Mesenteric fat pad (tissue), 1 donor: ENCODE results near the gene ZBTB49. TPM values are rescaled to one million over a fixed set of nuclear protein-coding genes. Genes with fewer than 3 reads are reported as not detected.
"Not testable (repeated sequence)": the region's sequence is repeated elsewhere in the genome, so short reads cannot be mapped to it uniquely, and the experiment has no call there.

Source experiments
- DNase-seq: peaks from one replicate; pipeline ENCODE4 v3.0.0-alpha.2; 2020; ENCODE audit warnings: low spot score
- long read RNA-seq: library from polyadenylated mRNA; unstranded; transcript quantifications from one replicate; pipeline ENCODE4 v2.0.0, GENCODE V29; 2020
- total RNA-seq: library from RNA; stranded (reverse); fragmentation: NEBNext Ultra II Directional; extraction: Animal tissue kit (Norgen Biotek cat#: 25700); gene quantifications from one replicate; pipeline ENCODE4 v1.2.1, GENCODE V29; 2021
- donor health status: DM: yes; HTN: yes; CAD: no.

ZBTB49 gene, protein sequence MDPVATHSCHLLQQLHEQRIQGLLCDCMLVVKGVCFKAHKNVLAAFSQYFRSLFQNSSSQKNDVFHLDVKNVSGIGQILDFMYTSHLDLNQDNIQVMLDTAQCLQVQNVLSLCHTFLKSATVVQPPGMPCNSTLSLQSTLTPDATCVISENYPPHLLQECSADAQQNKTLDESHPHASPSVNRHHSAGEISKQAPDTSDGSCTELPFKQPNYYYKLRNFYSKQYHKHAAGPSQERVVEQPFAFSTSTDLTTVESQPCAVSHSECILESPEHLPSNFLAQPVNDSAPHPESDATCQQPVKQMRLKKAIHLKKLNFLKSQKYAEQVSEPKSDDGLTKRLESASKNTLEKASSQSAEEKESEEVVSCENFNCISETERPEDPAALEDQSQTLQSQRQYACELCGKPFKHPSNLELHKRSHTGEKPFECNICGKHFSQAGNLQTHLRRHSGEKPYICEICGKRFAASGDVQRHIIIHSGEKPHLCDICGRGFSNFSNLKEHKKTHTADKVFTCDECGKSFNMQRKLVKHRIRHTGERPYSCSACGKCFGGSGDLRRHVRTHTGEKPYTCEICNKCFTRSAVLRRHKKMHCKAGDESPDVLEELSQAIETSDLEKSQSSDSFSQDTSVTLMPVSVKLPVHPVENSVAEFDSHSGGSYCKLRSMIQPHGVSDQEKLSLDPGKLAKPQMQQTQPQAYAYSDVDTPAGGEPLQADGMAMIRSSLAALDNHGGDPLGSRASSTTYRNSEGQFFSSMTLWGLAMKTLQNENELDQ
- 3.8 TPM for total RNA-seq
- long read RNA-seq, partial matches to known transcripts: 3 of 12 reads
- long read RNA-seq, other reads (novel, unspliced or antisense): 6 of 12 reads

DNA sequence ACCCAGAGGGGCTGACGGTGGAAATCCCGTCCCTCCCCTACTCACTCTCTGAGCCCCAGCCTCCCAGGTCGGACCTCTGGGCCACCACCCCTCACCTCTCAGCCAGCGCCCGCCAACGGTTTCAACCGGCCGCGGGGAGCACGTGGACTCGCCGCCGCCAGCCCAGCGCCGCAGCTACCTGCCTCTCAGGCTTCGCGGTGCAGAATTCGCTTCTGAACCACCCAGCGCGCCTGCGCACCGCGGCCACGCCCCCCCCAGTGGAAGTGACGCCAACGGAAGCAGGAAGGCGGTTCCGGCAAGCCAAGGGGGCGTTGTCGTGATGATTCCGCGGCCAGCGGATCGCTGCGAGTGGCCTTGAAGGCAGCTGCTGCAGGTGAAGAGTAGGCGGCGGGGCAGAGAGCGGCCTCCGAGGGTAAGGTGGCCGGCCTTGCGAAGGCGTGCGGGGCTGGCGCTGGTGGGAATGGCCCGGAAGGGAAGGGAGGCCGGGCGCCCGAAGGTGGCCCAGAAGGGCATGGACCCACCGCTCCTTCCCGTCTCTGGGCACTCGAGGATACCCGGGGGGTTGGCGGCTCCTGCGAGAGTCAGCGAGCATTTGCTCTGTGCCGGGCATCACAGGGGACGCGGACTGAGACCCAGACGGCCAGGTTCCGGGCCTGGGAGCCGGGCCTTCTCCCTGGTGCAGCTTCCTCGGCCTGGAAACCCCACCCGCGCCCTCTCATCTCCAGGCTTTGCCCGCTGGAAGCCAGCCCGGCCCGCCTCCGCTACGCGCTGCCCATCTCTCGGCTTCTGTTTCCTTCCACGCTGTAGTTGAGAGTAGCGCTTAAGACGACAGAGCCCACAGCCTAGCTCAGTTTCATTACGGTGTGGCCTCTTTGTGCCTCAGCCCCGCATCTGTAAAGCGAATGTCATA is at the start of gene ZBTB49, which contains the start of gene LYAR:
TSS of gene ZBTB49 (plus strand) at position 311 of the 910 bp plus-strand sequence. CDS start 9,695 bp downstream, outside the sequence.
TSS of gene LYAR (minus strand) at position 214 of the 910 bp plus-strand sequence. CDS start 6,412 bp downstream, outside the sequence.
- peak; percentile 98 for DNase-seq

DNA sequence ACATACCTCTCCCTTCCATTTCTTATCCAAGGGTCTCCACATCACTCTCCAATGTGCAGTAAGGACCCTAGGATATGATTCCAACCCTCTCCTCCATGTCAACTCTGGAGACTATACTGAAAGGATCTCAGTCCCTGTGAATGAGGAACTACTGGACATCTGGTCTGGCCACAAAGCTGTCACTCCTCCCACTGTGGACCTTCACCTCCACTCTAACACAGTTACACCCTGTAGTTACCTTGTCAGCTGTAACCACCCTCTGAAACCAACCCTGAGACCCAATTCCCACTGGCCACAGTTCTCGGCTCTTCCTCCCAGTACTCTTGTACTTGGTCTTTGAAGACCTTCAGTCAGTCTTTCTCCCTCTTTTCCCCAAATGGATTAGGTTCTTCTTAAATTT is 44.9 kb upstream of the ZBTB49 start:
- no peak for DNase-seq

DNA sequence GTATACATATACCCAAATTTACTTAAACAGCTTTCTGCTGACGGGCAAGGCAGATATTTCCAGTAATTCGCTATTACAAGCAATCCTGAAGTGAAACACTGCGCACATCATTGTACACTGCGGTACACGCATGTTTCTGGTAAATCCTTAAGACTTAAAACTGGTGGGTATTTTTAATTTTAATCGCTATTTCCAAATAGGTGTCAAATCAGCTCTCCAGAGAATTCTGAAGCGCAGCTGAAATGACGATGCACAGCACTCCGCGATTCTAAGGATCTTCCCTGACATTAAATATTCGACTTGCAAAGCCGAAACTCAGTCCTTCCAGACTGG is 42.4 kb upstream of the ZBTB49 start:
- DNase-seq: no peak

DNA sequence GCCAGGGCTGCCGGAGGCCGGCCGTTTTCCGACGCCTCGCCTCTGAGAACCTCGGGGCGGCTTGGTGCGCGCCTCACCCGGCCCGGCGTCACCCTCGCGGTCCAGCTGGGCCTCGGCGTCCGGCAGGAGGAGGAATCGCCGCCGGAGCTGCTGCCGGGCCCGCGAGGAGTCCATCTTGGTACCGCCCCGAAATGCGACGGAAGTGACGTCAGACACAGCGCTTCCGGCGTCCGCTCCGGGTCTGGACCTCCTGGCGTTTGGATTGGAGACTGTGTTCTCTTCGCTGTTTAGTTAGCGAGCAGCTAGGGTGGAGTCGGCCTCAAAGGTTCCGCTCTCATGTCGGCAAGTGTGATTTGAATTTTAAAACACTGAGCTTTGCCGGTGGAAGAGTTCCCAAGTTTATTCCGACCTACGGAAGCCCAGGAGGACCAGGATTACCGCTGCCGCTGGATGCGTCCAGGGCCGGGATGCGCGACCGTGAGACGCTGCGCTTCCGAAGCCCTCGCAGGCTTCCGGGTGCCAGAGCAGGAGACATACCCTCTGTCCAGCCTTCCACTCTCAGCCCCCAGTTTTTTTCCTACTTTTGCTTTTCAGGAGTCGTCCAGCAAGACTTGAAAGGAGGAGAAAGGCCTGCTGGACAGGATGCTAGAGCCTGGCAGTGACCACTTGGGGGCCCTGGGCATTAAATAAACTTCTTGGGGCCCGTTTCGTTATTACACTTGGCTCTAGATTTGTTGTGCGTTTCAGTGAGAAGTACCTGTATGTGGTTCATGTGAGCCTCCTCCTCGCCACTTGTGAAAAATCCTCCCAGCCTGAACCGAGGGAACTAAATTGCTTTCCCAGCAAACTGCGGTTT is 41.8 kb upstream of the ZBTB49 start, which contains the start of gene TMEM128:
TSS of gene TMEM128 (minus strand) at position 195 of the 856 bp plus-strand sequence. CDS start at position 174, 21 bp downstream.
- DNase-seq: peak; percentile 97

DNA sequence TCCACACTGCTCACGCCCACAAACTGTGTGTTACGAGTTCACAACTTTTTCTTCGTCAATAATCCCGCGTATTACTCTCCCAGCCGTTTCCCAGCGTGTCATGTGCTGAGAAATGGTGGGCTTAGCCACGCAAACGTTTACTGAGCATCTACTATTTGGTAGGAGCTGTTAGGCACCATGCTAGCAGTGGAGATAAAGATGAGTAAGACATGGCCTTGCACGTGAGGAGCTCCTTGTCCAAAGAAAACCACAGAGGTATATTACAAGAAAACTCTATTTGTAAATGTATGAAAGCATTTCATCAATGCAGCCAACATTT is 41.2 kb upstream of the ZBTB49 start:
- DNase-seq: peak; percentile 64

DNA sequence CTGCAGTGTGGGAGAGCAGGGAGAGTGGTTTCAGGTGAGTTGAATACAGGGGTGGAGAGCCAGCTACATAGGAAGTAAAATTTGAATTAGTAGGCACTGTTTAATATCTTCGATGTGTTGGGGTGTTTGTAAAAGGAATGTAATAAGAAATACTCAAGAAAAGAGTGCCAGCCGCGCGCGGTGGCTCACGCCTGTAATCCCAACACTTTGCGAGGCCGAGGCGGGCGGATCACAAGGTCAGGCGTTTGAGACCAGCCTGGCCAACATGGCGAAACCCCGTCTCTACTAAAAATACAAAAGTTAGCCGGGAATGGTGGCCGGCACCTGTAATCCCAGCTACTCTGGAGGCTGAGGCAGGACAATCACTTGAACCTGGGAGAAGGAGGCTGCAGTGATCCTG is 40.7 kb upstream of the ZBTB49 start:
- peak; percentile 22 for DNase-seq

DNA sequence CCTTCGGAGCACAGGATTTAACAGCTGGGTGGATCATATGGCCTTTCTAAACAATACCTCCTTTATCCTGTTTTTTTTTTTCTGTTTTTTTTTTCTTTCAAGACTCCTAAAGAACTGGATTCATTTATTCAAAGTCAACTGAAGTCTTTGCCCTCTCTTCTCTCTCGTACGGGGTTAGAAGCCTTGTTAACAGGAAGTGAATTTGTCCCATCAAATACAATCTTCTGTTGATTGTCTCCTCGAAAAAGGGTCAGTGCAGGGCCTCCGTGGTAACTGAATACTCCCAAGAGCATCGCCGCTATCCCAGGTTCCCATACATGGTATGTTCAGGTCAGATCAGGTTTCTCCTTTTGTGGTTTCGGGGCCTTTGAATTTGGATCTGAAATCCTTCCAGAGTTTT is 40.2 kb upstream of the ZBTB49 start:
- DNase-seq: no peak

DNA sequence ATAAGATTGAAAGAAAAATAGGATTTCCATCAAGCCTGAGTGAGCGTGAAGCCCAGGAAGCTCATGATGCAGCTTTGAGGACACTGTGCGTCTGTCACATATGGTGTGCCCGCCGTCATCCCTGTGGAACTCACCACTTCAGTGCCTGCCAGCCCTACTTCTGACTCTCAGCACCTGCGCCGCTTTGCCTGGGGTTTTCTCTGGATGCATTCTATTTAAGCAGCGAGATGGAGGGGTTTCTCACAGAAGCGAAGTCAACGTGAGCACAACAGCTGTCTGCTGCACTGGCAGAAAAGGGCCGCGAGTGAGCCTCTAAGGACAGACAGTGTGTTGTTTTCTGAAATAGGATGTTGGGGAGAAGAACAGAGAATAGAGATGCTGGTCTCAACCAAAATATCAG is 35.9 kb upstream of the ZBTB49 start:
- DNase-seq: no peak

DNA sequence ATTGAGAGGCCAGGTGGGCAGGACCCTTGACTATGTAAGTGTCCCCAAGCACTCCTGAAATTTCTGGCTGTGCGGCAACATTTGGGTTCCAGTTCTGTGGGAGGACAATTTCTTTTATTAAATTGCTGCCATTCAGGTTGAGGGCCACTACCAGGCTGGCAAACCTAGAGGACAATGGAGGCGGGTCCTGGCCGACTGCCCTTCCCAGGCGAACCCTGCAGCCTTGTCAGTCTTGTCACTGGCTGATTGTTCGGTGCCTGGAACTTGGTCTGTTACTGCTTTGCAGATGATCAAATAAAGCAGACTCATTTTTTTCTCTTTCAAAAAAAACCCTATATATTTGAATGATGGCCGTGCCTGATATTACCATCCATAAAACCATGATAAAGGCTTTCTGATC is 35.4 kb upstream of the ZBTB49 start:
- DNase-seq: no peak

DNA sequence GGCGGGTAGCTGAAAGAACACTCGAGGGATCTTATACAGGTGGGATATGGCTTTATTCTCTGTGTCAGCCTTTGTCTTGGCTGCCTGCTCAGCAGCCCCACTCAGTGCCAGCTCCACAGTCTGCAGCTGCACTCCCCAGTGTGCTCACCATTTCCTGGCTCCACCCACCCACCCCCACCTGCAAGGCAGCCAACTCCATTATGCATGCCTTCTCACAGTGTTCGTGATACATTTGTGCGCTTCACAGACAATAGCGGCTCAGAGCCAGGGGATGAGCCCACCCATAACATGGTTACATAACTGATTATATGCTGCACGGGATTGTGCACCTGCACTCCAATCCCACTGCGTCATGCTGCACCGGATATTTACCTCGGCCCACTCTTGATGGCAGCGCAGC is 33.3 kb upstream of the ZBTB49 start:
- no peak for DNase-seq

DNA sequence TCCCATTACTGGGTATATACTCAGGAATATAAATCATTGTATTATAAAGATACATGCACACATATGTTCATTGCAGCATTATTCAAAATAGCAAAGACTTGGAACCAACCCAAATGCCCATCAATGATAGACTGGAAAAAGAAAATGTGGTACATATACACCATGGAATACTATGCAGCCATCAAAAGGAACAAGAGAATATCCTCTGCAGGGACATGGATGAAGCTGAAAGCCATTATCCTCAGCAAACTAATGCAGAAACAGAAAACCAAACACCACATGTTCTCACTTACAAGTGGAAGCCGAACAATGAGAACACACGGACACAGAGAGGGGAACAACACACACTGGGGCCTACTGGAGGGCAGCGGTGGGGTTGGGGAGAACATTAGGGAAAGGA is 32.3 kb upstream of the ZBTB49 start:
- DNase-seq: not testable (repeated sequence)

DNA sequence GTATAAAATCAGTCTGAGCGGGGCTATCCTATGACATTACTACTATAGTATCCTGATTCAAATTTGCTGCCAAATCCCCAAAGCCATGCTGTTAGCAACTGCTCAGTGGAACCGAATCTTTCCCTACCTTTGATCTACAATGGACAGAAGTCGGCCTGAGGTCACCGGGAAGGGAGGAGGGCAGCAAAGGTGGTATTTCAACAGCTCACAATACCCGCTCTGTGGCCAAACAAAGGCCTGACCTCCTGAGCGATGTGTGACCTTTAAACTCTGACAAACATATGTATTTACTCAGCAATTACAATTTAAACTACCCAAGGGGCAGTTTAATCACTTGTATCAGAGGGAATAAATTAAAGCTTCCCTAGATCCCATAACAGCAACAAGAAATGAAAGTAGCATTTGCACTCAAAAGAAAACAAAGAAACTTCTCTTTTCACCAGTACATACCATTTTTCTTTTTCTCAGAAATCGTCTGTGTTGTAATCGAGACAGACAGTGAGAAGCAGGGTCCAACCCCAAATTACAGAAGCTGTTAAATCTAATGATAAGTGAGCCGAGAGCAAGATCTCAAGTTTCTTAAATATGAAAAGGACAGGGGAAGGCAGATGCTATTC is 30.5 kb upstream of the ZBTB49 start:
- DNase-seq: no peak

DNA sequence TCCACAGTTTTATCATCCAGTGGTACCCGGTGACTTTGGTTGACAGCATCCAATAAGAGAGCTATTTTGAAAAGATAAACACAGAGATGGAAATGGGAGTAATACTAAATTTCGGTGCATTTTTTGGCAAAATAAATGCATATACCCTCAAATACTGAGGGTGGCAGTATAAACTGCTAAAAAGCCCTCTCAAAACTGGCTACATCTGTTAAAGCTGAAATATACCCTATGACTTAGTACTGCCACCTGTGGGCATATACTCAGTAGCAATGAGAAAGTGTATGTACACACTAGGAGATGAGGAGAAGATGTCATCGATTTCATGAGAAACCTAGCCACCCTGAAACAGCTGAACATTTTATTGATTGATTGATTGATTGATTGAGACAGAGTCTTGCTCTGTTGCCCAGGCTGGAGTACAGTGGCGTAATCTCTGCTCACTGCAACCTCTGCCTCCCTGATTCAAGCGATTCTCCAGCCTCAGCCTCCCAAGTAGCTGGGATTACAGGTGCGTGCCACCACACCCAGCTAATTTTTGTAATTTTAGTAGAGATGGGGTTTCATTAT is 29.8 kb upstream of the ZBTB49 start:
- DNase-seq: no peak

DNA sequence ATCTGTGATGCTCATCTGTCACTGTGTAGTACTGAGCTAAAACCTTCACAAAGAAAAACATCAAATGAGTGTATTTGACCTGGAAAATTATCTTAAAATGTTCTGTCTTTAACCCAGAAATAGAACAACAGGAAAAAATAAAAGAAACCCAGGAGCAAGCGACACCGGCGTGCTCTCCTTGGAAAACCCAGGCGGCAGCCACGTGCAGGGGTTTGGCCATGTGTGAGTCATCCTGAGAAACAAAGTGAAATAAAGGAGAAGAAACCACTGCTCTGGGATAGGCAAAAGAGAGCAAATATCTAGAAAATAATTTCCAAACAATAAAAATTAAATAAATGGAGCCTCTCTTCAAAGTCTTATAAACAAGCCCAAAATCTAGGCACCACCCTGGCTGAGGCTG is 22.1 kb upstream of the ZBTB49 start:
- DNase-seq: peak; percentile 59

DNA sequence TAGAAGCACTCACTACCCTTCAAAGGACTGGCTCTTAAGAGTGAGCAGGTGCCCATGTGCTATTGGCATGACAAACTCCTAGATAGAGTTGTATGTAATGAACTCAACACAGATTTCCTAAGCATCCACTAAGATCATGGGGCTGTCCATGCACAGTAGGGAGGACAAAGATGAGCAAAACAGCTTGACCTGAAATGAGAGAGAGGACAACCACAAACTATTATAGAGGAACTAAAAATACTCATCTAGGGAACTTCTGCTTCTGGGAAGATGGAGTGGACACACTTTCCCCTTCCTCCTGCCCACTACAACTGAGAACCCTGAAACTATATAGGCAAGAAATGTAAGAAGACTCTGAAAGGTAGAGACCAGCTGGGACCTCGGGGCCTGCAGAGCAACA is 21.3 kb upstream of the ZBTB49 start:
- no peak for DNase-seq

DNA sequence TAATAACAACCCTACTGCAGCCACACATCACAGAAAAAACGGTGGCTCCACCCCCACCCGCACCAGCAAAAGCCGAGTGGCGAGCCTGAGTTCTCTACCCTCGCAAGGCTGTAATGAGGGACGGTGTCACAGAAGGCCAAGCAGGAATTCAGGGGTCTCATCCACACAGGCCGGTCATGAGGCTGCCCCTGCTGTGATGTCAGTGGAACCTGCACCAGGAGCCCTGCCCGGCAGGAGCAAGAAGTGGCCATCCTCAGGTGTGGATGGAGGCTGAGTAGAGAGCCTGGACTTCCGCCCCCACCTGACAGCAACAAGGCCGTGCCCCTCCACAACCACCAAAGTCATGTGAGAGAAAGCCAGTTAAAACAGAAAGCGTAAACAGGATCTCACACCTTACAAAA is 20.7 kb upstream of the ZBTB49 start:
- DNase-seq: no peak

DNA sequence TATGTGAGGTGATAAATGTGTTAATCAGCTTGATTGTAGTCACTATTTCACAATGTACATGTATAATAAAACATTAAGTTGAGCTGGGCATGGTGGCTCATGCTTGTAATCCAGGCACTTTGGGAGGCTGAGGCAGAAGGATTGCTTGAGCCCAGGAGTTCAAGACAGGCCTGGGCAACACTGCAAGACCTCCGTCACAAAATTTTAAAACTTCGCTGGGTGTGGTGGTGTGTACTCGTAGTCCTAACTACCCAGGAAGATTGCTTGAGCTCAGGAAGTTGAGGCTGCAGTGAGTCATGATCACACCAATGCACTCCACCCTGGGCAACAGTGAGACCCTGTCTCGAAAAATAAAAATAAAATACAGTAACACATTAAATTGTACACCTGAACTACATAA is 20.2 kb upstream of the ZBTB49 start:
- DNase-seq: no peak

DNA sequence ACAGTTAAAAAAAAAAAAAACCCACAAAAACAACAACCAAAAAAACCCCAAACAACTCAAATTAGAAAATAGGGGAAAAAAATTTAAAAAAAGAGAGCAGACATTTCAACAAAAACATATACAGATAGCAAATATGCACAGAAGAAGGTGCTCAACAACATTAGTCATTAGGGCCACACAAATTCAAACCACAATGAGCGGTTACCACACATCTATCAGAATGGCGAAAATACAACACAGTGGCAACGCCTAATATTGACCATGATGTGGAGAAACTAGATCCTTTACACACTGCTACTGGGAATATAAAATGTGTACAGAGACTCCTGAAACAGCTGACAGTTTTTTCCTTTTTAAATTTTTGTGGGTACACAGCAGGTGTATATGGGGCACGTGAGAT is 19.5 kb upstream of the ZBTB49 start:
- DNase-seq: no peak

DNA sequence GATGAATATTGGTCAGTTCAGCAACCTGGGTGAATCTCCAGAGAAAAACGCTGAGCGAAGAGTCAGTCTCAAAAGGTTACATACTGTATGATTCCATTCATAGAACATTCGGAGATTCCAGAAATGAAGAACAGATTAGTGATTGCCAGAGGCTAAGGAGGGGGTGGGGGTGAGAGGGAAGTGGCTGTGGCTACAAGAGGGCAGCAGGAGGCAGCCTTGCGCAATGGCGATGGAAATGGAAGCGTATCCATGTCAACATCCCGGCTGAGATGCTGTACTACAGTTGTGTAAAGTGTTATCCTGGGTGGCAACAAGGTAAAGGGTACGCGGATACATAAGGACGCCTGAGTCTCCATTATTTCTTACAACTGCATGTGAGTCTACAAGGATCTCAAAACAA is 18.1 kb upstream of the ZBTB49 start:
- DNase-seq: no peak

DNA sequence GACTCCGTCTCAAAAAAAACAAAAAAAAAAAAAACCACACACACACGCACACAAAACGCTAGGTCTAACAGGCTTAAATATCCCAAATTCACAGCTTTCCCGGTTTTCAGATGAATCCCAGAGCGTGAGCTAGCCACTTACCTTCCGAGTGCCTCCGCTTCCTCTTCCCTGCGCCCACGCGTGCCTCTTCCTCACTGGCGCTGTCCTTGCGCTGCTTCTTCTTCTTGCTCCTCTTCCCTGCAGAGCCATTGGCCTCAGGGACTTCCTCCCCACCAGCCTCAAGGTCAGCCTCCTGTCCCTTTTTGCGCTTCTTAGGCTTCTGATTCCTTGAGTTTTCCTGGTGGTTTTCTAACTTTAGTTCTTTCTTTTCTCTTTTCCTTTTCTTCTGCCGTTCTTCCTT is 15.8 kb upstream of the ZBTB49 start:
- no peak for DNase-seq
